DMS53 treated with DMSO at 0.1 percent for 48 hours (cell line): ENCODE data around the gene B3GALT6.

Experiments used
- DNase-seq: peaks from one replicate; lab custom pipeline; 2025; ENCODE audit not compliant: unreplicated experiment; lab: John Stamatoyannopoulos, UW

Gene B3GALT6

GRCh38 chr1:1230656-1231399 lies 1.2 kb upstream of the B3GALT6 start:
- no peak for DNase-seq

GRCh38 chr1:1231400-1232207 lies 433 bp upstream of the B3GALT6 start, which contains the start of gene SDF4:
Gene SDF4, minus strand, starts transcription at chr1:1232001. Its CDS starts 3,229 bp downstream, at chr1:1228772.
- peak; percentile 94 for DNase-seq

- DNase-seq: no peak
Observed at GRCh38 chr1:1232796-1233566, 944 bp downstream of the B3GALT6 start.

- DNase-seq: no peak
Observed at GRCh38 chr1:1233567-1233892, 1.5 kb downstream of the B3GALT6 start.

- DNase-seq: no peak
Observed at GRCh38 chr1:1234180-1234808, 2.3 kb downstream of the B3GALT6 start.

GRCh38 chr1:1235016-1235744 lies 3.1 kb downstream of the B3GALT6 start:
- no peak for DNase-seq

GRCh38 chr1:1236176-1236763 lies 4.2 kb downstream of the B3GALT6 start:
- DNase-seq: no peak

GRCh38 chr1:1236945-1237873 lies 5.2 kb downstream of the B3GALT6 start:
- no peak for DNase-seq

GRCh38 chr1:1237874-1238701 lies 6.1 kb downstream of the B3GALT6 start:
- DNase-seq: no peak

GRCh38 chr1:1238702-1239178 lies 6.7 kb downstream of the B3GALT6 start:
- DNase-seq: no peak

GRCh38 chr1:1239227-1239613 lies 7.2 kb downstream of the B3GALT6 start:
- DNase-seq: no peak

- no peak for DNase-seq
Observed at GRCh38 chr1:1239614-1240347, 7.7 kb downstream of the B3GALT6 start.

- no peak for DNase-seq
Observed at GRCh38 chr1:1240348-1240732, 8.3 kb downstream of the B3GALT6 start.

GRCh38 chr1:1240822-1241587 lies 9.0 kb downstream of the B3GALT6 start:
- DNase-seq: peak; percentile 18

- DNase-seq: no peak
Observed at GRCh38 chr1:1241588-1242219, 9.7 kb downstream of the B3GALT6 start.
